GM18868 (cell line): ENCODE data around the gene GRAMD4.
"Not testable (repeated sequence)": the region's sequence is repeated elsewhere in the genome, so short reads cannot be mapped to it uniquely, and the experiment has no call there.

ENCODE experiments used
- ATAC-seq: cut with Tn5 transposase; IDR thresholded peaks from one replicate; pipeline ENCODE4 v1.9.1; 2021; ENCODE audit warnings: mild to moderate bottlenecking, moderate library complexity; ENCODE audit not compliant: unreplicated experiment

GRAMD4 gene

DNA sequence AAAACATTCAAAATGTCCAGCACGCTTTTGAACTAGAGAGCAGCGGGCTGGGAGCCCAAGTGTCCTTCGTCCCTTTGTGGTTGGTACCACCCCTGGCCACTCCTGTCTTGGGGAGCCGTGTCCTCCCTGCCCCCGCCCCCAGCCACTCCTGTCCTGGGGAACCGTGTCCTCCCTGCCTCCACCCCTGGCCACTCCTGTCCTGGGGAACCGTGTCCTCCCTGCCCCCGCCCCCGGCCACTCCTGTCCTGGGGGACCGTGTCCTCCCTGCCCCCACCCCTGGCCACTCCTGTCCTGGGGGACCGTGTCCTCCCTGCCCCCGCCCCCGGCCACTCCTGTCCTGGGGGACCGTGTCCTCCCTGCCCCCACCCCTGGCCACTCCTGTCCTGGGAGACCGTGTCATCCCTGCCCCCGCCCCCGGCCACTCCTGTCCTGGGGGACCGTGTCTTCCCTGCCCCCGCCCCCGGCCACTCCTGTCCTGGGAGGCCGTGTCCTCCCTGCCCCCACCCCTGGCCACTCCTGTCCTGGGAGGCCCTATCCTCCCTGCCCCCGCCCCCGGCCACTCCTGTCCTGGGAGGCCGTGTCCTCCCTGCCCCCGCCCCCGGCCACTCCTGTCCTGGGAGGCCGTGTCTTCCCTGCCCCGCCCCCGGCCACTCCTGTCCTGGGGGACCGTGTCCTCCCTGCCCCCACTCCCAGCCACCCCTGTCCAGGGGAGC is 14.9 kb downstream of the GRAMD4 start:
- ATAC-seq, result not testable (repeated sequence)

DNA sequence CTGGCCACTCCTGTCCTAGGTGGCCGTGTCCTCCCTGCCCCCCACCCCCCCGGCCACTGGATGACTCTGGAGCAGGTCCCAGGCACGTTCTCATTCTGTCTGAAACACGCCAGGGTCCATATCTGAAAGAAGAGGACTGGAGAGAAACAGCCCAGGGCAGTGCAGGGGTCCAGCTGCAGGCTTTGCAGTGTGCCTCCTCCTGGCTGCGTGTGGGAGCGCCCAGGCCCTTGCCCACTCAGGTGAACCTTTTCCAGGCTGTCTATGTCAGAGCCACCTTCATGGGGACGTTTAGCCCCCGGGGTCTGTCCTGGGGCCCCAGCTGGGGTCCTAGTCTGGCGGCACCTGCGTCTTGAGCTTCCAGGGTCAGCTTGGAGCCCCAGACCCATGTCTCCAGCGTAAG is 15.6 kb downstream of the GRAMD4 start:
- ATAC-seq, result no peak

DNA sequence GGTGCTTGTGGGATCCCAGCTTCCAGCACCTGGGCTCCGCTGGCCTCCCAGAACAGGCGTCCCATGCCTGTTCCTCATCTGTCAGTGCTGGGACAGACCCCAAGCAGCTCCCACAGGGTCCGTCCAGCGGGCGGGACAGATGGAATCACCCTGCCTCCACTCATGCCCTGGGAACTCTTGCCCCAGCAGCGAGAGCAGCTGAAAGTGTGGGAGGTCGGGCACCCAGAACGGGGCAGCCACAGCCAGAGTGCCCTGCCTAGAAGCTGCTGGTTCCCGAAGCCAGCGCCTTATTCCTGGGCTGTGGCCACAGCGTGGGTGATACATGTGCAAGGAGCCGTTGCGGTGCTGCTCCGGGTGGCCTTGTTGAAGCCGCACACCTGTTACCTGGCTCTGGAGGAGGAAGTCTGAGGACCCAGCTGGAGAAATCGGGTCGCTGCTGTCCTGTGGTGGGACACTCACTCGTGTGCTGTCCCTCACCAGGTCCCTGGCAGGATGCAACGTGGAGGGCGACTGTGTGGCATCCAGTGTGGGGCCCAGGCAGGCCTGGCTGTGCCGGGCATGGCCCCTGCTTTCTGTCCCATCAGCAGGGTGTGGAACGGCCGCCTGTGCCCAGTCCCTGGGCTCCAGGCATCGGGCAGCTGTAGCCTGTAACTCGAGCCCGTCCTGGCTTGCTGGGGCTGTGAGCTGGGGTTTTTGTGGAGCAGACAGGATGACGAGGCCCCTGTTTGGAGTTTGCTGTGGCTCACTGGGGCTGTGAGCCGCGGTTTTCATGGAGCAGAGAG is 16.2 kb downstream of the GRAMD4 start:
- no peak for ATAC-seq

DNA sequence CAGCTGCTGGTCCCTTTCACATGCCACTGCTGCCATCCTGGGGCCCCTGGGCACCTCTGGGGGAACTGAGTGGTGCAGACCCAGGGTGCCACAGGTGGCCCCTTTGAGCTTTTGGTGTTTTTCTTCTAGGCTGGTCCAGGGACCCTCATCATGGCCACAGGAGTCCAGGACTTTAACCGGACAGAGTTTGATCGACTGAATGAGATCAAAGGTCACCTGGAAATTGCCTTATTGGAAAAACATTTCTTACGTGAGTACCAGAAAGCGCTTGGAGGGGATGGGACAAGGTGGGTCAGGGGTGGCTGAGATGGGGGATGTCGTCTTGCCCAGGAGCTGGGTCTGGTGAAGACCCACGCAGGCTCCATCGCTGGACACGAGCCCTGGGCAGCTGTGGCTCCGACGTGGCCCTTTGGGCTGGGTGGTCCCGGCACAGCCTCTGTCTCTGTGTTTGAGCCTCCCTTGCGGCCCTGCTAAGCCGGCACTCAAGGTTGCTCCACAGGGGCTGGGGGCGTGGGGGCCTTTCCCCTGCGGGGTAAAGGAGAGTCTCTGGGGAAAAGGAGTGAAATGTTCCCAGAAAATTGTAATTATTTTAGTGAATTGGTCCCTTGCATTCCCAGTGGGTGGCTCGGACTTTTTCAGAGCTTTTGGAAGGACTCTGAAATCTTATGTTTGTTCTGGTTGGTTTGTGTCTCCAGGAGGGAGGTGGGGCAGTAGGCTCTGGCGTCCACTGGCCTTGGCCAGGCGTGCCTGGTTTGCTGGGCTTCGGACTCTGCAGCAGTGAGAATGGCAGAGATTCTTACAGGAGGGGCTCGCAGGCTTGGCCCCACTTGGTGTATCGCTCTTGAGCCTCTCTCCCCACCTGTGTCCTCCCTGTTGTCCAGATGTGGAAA is 17.8 kb downstream of the GRAMD4 start:
- ATAC-seq, result no peak

DNA sequence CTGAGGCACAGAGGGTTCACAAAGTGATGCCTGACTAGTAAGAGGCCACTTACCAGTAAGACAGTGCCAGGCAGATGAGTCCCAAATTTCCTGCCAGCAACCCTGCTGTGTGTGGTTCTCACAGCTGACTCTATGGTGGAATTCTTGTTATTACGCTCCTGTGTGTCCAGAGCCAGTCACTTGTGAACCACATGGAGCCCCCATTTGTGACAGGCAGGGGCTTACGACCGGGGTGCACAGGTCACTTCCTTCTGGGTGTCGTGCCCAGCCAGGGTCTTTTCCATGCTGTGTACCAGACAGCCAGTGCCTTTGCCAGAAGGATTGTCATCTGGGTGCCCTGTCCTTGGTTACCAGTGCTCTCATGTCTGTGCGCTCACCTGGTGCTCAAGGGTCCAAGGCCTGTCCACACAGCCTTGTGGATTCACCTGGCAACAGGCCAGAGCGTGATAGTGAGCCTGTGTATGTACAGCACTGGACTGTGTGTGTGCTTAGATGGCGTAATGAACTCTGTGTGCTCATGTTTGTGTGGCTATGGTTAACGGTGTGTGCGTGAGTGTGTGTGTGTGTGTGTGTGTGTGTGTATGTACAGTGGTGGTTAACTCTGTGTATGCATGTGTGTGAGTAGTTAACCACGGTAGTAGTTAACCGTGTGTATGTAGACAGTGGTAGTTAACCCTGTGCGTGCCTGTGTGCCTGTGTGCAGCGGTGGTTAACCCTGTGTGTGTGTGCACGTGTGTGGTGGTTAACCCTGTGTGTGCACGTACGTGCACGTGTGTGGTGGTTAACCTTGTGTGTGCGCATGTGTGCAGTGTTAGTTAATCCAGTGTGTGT is 18.6 kb downstream of the GRAMD4 start:
- ATAC-seq, result no peak

DNA sequence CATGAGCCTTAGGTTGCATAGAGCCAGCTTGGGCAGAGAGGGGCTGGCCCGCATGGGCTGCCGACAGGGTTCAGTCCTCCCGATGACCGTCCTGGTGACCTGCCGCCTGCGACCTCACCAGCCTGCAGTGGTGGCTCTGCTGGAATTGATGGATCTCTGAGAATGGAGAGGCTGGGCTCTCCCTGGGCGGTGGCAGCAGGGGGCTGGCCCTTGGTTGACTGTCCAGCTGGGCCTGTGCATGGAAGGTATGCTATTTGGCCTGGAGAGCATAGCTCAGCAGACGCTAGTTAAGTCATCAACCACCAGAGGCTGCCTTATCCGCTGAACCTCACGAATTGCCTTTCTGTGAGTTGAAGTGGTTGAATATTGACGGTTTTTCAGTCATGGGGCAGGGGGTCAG is 19.7 kb downstream of the GRAMD4 start:
- ATAC-seq, result no peak

DNA sequence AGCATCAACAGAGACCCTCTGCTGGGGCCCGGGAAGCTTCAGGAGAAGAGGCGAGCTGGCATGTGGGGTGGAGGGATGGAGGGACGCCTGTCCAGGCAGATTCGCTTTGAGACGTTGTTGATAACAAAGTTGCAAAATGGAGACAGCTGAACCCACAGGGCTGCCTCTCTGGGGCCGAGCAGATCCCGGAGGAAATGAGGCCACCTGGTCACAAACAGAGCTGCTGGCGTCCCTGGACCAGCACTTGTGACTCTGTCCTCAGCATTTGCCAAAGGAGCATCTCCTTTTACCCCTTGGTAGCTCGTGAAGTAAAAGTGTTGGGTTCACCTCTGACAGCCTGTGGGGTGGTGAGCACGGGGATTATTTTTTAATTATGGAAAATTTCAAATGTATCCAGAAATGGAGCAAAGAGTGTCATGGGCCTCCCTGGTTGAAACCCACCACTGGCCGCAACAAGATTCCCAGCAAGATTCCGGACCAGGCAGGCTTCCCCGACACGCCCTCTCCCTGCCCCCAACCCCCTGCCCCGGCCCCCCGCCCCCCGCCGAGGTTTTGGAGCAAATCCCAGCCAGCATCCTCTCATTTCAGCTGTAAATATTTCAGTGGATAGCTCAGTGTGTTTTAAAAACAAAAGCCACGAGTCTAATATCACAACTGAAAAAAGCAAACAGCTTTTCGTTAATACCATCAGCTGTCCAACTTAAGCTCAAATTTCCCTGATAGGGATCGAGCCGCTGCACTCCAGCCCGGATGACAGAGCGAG is 20.3 kb downstream of the GRAMD4 start:
- ATAC-seq, result no peak

DNA sequence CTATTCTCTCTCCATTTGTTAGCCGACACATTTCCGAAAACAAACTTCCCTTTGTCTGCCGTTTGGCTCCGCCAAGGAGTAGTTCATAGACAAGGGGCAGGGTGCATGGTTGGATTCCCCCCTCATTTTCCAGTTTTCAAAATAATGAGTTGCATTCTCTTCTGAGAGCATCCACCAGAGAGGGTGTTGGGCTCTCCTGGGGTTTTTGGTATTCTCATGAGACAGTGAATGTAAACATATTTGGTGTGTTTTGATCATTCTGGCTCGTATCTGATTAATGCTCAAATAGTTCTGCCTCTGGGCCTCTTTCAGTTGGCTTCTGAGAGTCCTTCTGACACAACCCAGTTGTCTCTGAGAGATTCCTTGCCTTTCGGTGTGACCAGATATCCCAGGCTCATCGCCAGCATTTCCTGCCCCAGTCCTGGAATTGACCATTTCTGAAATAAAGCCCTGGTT is 21.7 kb downstream of the GRAMD4 start:
- ATAC-seq, result no peak

DNA sequence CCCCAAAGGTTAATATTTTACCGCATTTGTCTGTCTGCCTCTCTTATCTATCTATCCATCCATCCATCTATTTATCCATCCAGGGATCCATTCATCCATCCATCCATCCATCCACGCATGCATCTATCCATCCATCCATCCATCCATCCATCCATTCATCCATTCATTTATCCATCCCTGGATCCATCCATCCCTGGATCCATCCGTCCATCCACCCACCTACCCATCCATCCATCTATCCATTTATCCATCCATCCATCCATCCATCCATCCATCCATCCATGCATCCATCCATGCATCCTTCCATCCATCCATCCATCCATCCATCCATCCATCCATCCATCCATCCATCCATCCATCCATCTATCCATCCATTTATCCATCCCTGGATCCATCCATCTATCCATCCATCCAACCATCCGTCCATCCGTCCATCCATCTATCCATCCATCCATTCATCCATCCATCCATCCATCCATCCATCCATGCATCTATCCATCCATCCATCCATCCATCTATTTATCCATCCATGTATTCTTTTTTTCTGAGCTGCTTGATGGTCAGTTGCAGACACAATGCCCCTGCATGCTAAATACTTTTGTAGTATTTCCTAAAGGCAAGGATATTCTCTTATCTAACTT is 22.8 kb downstream of the GRAMD4 start:
- not testable (repeated sequence) for ATAC-seq

DNA sequence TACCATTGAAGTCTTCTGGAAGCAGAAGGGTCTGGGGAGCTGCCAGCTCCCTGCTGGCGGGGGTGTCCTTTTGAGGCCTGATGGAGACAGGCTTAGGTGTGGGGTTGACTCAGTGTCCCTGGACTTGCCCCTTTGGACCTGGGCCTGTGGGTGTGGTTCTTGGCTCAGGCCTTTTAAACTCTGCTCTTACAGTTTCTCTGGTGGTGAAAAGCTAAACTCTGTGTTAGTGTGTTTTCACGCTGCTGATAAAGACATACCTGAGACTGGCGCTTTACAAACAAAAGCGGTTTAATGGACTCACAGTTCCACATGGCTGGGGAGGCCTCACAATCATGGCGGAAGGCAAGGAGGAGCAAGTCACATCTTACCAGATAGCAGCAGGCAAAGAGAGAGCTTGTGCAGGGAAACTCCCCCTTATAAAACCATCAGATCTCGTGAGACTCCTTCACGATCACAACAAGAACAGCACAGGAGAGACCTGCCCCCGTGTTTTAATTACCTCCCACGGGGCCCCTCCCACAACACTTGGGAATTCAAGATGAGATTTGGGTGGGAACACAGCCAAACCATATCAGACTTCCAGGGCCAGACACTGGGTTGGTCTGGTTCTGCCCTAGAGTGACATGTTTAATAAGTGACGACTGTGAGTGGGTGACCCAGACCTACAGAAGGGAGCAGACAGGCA is 26.5 kb downstream of the GRAMD4 start:
- no peak for ATAC-seq

DNA sequence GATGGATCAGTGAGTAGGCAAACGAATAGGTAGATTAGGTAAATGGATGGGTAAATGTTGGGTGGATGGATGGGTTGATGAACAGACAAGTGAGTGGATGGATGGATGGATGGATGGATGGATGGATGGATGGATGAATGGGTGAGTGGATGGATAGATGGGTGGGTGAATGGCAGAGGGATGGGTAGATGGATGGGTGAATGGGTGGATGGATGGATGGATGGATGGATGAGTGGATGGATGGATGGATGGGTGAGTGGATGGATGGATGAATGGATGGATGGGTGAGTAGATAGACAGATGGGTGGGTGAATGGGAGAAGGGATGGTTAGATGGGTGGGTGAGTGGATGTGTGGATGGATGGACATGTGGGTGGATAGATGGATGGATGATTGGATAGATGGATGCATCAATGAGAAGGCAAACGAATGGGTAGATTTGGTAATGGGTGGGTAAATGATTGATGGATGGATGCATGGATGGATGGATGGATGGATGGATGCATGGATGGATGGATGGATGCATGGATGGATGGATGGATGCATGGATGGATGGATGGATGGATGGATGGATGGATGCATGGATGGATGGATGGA is 28.1 kb downstream of the GRAMD4 start:
- ATAC-seq, result not testable (repeated sequence)

DNA sequence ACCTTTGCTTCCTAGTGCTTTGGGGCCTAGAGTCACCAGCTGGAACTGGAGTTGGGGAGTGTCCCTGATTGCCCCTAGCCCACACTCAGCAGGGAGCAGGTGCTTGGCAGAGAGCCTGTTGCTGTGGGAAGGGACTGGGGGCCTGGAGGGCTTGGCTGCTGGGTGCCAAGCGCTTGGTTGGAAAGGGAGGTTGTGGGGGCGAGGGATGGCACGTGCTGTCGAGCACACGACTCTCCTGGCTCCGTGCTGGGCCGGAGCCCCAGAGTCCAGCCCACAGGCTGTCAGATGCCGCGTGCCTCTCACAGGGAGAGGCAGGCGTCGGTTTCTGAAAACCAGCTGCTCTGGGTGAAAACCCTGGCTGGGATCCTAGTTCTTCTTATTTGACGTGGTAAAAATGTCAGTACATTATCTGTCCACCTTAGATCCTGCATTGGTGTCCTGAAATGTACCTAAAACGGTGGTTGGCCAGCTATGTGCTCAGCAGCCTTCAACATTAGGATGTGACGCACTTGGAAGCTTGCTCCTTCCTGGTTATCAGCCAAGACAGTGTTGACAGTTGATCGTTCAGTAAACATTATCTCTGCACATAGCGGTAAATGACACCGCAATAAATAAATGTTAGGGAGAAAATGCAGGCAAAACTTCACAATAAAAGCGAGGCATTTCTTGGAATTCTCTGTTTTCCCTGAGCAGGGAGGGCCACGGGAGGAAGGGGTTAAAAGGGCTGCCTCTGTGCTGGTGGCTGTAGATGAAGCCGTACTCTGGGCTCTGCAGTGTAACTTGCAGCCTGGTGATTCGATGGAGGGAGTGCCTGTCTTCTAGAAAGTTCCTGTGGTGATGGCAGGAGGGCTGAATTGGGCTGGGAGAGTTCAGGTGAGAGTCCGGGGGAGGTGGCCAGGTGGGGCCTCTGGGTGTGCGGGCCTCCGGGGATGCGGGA is 29.2 kb downstream of the GRAMD4 start:
- no peak for ATAC-seq

DNA sequence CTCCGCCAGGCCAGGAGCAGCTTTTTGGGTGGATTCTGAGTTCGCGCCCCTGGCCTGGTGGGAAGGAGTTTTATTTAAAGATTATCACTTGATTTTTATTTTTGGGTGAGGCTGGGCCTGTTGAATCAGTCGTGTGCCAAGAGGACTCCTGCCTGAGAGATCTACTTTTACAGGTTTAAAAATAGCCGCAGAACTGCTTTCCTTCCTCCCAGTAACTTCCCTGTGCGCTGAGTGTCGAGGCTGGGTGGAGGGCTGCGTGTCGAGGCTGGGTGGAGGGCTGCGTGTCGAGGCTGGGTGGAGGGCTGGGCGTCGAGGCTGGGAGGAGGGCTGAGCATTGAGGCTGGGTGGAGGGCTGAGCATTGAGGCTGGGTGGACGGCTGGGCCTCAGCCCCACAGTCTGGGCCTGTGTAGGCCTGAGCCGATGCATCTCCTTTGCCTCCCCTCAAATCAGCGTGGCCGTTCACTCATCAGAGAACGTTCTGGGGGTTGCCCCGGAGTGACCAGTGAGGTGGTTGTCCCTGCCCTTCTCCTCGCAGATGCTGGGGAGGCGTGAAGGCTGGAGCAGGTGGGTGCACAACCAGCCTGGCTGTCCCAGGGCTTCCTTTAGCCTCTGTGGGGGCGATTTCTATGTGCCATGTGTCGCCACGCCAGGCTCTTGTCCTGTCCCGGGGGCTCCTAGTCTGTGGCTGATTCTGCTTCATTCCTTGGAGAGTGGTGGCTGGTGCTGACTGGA is 30.1 kb downstream of the GRAMD4 start:
- no peak for ATAC-seq

DNA sequence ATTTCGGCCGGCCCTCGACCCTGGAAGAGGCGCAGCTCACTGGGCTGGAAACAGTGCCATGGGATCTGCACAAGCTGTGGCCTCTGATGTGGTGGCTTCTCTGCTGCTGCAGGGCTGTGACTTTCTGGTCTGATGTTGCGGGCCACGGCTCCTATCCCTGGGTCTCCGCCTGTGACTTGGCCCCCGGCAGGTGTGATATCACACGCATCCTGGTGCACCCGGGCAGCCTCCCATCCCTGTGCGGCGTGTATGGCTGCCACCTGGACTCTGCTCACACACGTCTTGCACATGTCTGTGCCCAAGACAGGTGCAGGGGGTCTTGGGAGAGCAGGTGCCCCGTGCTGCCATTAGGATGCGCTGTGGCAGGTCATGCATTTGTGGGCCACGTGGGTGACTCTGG is 31.1 kb downstream of the GRAMD4 start:
- ATAC-seq, result no peak

DNA sequence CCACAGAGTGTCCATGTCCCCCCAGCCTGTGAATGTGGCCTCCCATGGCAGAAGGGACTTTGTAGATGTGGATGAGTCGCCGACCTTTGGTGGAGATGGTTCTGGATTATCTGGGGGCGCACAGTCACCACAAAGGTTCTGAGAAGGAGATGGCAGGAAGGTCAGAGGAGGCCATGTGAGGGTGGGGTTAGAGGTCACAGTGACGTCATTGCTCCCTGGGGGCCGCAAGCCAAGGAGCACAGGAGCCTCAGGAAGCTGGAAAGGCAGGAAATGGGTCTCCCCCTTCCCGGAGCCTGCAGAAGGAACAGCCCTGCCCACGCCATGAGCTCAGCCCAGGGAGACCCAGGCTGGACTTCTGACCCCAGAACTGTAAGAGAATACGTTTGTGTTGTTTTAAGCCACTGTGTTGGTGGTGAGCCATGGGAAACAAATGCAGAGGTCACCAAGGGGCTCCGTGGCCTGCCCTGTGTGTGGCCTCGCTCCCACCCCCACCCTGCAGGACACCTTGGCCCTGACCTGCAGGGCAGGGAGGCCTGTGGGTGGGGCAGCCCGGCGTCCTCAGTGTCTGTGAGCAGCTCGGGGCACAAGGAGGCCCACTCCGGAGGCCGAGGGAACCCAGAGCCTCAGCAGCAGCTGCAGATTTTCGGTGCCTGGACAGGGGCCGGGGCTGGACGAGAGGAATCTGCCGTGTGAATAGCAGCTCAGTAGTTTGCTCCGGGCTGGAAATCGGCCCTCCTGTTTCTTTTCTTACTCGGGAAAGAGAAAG is 32.1 kb downstream of the GRAMD4 start:
- no peak for ATAC-seq

DNA sequence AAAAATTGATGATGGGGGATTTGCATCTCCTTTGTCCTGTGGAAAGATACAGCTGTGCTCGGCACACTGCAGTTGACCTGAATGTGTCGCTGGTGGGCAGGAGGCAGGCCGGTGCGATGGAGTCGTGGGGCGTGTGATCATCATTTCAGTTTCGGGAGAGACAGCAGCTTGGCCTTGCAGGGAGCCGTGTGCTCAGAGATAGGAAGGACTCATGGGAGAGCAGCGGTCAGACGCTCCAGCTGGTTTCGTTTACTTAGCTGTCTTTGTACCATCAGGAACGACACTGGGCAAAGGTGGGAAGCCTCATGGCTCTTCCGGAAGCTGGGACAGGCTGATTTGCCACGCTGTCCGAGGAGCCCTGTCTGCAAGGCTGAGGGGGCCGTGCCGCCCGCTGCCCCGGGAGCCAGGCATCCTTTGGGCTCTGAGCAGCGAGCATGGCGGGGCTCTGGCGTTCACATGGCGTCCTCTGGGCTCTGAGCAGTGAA is 32.7 kb downstream of the GRAMD4 start:
- no peak for ATAC-seq
